Esophagus squamous epithelium (tissue), 4 donors: ENCODE results near the gene PKP4.

Experiments used
- CTCF ChIP-seq, 6 experiments: fragments of 450-650 bp in 4 of 6; fragments of 200-600 bp in 2 of 6; sonication (generic) in 2 of 6; IDR thresholded peaks; one replicate each; pipeline ENCODE4 v1.5.1; 2016 to 2019; ENCODE audit warnings: antibody characterized with exemption in 6 of 6, mild to moderate bottlenecking in 4 of 6, moderate library complexity in 4 of 6
- POLR2A ChIP-seq, 4 donors: fragments of 450-650 bp; IDR thresholded peaks; one replicate each; pipeline ENCODE4 v1.6.1; 2017; ENCODE audit warnings: antibody characterized with exemption in 4 of 4, mild to moderate bottlenecking in 4 of 4, moderate library complexity in 3 of 4

GRCh38 chr2:158518084-158518483 is 61.3 kb downstream of the PKP4 start:
- TF ChIP-seq CTCF (IDR thresholded peaks at IDR 0.05) = no peak
- TF ChIP-seq POLR2A (IDR thresholded peaks at IDR 0.05) = no peak
